ENCODE results near the gene PIGK.

Gene PIGK

DNA sequence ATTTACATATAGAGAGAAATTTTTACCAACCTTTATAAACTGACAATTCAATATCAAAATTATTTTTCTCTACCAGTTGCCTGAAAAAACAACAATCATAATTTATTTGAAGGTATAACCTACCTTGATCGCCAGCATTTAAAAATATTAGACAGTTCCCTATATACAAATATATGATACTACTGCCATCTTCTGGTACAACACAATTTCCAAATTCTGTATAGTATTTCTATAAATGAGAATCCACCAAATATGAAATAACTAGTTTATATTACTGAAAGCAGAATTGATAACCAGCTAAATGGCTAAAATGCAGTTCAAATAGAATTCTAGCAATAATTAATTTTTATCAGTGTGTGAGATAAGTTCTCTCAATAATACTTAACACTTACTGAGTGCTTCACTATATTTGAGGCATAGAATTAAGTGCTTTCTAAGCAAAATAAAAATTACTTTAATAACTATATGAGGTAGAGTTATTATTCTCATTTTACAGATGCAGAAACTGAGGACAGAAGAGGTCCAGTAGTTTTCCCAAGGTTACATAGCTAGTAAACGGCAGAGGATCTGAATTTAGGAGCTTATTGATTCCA lies 75.6 kb downstream of the PIGK start:
- no peaks in the 10 kb centered on the region for H3K4me1 ChIP-seq (ENCODE audit: control insufficient read depth, insufficient read depth, low read length)
- CTCF ChIA-PET, result interaction anchor here (0.5 to 1.1 kb wide), 6 partner anchors 9 to 987 kb away, joined by 3 to 4 read pairs (median 3); no protein-coding TSS in a partner anchor
- TF ChIP-seq ZNF654 (tag by site-specific recombination; IDR thresholded peaks at IDR 0.05; ENCODE audit: low read depth) (peak; percentile 39), ZNF184 (tag by site-specific recombination; IDR thresholded peaks at IDR 0.05) (no peak)
- TF ChIP-seq, protein P1, sequence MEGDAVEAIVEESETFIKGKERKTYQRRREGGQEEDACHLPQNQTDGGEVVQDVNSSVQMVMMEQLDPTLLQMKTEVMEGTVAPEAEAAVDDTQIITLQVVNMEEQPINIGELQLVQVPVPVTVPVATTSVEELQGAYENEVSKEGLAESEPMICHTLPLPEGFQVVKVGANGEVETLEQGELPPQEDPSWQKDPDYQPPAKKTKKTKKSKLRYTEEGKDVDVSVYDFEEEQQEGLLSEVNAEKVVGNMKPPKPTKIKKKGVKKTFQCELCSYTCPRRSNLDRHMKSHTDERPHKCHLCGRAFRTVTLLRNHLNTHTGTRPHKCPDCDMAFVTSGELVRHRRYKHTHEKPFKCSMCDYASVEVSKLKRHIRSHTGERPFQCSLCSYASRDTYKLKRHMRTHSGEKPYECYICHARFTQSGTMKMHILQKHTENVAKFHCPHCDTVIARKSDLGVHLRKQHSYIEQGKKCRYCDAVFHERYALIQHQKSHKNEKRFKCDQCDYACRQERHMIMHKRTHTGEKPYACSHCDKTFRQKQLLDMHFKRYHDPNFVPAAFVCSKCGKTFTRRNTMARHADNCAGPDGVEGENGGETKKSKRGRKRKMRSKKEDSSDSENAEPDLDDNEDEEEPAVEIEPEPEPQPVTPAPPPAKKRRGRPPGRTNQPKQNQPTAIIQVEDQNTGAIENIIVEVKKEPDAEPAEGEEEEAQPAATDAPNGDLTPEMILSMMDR (tag by site-specific recombination; IDR thresholded peaks at IDR 0.05), result 0 out of 2 replicates have a peak, but pooled peaks have one; percentile 22
- TF ChIP-seq, protein P2, sequence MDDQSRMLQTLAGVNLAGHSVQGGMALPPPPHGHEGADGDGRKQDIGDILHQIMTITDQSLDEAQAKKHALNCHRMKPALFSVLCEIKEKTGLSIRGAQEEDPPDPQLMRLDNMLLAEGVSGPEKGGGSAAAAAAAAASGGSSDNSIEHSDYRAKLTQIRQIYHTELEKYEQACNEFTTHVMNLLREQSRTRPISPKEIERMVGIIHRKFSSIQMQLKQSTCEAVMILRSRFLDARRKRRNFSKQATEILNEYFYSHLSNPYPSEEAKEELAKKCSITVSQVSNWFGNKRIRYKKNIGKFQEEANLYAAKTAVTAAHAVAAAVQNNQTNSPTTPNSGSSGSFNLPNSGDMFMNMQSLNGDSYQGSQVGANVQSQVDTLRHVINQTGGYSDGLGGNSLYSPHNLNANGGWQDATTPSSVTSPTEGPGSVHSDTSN (CRISPR knock-in tag; IDR thresholded peaks at IDR 0.05), result no peak
- no peaks in the 10 kb centered on the region for H3K36me3 ChIP-seq (ENCODE audit: control insufficient read depth in 2 of 2, insufficient read depth in 1 of 2, low read length in 2 of 2)
- POLR2A ChIA-PET, result no interaction called here
- H3K4me3 ChIP-seq (ENCODE audit: low read depth, low read length), result no peak overlapping the region
- no peaks in the 10 kb centered on the region for H3K9me3 ChIP-seq (ENCODE audit: control insufficient read depth, insufficient read depth, low read depth, low read length)
- no peak overlapping the region for H3K27ac ChIP-seq (ENCODE audit: extremely low read depth, low read depth, low read length)

DNA sequence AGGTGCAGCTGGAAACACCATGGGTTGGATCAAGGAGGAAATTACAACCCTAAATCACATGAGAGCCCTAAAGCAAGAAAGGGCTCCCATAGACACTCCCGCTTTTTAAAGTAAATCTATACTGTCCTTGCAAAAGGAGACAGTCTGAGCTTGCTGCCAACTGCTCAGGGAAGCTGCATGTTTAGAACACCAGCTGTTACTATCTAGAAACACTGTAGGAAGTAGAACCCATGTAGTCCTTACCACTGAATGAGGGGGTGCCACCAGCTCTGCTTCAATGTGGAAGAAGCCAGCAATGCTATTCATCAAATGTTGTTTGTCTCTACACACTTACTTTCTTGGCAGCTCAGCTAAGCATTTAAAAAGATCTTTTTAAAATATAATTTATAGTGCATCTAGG lies 79.8 kb downstream of the PIGK start:
- no peaks in the 10 kb centered on the region for H3K4me1 ChIP-seq (ENCODE audit: control insufficient read depth, insufficient read depth, low read length)
- no peaks in the 10 kb centered on the region for H3K36me3 ChIP-seq (ENCODE audit: control insufficient read depth in 2 of 2, insufficient read depth in 1 of 2, low read length in 2 of 2)
- no peaks in the 10 kb centered on the region for H3K9me3 ChIP-seq (ENCODE audit: control insufficient read depth, insufficient read depth, low read depth, low read length)
- POLR2A ChIA-PET, result no interaction called here
- no peak overlapping the region for H3K4me3 ChIP-seq (ENCODE audit: low read depth, low read length)
- CTCF ChIA-PET, result interaction anchor here (0.5 to 1.1 kb wide), 3 partner anchors 126 to 1226 kb away, joined by 3 to 4 read pairs (median 3); no protein-coding TSS in a partner anchor
- no peak overlapping the region for H3K27ac ChIP-seq (ENCODE audit: extremely low read depth, low read depth, low read length)
- TF ChIP-seq ZNF202 (tag by site-specific recombination; IDR thresholded peaks at IDR 0.05; ENCODE audit: borderline replicate concordance) (no peak), ZNF560 (tag by site-specific recombination; IDR thresholded peaks at IDR 0.05; ENCODE audit: borderline replicate concordance) (no peak), ZNF76 (tag by site-specific recombination; IDR thresholded peaks at IDR 0.05; ENCODE audit: borderline replicate concordance, low read depth) (no peak), REPIN1 (tag by site-specific recombination; IDR thresholded peaks at IDR 0.05; ENCODE audit: low read depth) (no peak), SP2 (tag by site-specific recombination; IDR thresholded peaks at IDR 0.05) (no peak), ZNF354C (tag by site-specific recombination; IDR thresholded peaks at IDR 0.05; ENCODE audit: borderline replicate concordance, low read depth) (no peak), ZNF510 (tag by site-specific recombination; IDR thresholded peaks at IDR 0.05; ENCODE audit: insufficient replicate concordance) (no peak), ZSCAN16 (tag by site-specific recombination; IDR thresholded peaks at IDR 0.05) (no peak), ZNF473 (tag by site-specific recombination; IDR thresholded peaks at IDR 0.05) (no peak), SALL2 (tag by site-specific recombination; IDR thresholded peaks at IDR 0.05; ENCODE audit: borderline replicate concordance) (no peak), ZNF624 (tag by site-specific recombination; IDR thresholded peaks at IDR 0.05) (no peak)
- TF ChIP-seq, protein P3, sequence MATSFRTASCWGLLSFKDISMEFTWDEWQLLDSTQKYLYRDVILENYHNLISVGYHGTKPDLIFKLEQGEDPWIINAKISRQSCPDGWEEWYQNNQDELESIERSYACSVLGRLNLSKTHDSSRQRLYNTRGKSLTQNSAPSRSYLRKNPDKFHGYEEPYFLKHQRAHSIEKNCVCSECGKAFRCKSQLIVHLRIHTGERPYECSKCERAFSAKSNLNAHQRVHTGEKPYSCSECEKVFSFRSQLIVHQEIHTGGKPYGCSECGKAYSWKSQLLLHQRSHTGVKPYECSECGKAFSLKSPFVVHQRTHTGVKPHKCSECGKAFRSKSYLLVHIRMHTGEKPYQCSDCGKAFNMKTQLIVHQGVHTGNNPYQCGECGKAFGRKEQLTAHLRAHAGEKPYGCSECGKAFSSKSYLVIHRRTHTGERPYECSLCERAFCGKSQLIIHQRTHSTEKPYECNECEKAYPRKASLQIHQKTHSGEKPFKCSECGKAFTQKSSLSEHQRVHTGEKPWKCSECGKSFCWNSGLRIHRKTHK (tag by site-specific recombination; IDR thresholded peaks at IDR 0.05), result no peak
- TF ChIP-seq, protein P4, sequence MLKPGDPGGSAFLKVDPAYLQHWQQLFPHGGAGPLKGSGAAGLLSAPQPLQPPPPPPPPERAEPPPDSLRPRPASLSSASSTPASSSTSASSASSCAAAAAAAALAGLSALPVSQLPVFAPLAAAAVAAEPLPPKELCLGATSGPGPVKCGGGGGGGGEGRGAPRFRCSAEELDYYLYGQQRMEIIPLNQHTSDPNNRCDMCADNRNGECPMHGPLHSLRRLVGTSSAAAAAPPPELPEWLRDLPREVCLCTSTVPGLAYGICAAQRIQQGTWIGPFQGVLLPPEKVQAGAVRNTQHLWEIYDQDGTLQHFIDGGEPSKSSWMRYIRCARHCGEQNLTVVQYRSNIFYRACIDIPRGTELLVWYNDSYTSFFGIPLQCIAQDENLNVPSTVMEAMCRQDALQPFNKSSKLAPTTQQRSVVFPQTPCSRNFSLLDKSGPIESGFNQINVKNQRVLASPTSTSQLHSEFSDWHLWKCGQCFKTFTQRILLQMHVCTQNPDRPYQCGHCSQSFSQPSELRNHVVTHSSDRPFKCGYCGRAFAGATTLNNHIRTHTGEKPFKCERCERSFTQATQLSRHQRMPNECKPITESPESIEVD (tag by site-specific recombination; IDR thresholded peaks at IDR 0.05), result no peak
- TF ChIP-seq, protein P5, sequence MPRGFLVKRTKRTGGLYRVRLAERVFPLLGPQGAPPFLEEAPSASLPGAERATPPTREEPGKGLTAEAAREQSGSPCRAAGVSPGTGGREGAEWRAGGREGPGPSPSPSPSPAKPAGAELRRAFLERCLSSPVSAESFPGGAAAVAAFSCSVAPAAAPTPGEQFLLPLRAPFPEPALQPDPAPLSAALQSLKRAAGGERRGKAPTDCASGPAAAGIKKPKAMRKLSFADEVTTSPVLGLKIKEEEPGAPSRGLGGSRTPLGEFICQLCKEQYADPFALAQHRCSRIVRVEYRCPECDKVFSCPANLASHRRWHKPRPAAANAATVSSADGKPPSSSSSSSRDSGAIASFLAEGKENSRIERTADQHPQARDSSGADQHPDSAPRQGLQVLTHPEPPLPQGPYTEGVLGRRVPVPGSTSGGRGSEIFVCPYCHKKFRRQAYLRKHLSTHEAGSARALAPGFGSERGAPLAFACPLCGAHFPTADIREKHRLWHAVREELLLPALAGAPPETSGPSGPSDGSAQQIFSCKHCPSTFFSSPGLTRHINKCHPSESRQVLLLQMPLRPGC (tag by site-specific recombination; IDR thresholded peaks at IDR 0.05), result no peak
- TF ChIP-seq, protein P6, sequence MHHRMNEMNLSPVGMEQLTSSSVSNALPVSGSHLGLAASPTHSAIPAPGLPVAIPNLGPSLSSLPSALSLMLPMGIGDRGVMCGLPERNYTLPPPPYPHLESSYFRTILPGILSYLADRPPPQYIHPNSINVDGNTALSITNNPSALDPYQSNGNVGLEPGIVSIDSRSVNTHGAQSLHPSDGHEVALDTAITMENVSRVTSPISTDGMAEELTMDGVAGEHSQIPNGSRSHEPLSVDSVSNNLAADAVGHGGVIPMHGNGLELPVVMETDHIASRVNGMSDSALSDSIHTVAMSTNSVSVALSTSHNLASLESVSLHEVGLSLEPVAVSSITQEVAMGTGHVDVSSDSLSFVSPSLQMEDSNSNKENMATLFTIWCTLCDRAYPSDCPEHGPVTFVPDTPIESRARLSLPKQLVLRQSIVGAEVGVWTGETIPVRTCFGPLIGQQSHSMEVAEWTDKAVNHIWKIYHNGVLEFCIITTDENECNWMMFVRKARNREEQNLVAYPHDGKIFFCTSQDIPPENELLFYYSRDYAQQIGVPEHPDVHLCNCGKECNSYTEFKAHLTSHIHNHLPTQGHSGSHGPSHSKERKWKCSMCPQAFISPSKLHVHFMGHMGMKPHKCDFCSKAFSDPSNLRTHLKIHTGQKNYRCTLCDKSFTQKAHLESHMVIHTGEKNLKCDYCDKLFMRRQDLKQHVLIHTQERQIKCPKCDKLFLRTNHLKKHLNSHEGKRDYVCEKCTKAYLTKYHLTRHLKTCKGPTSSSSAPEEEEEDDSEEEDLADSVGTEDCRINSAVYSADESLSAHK (tag by site-specific recombination; IDR thresholded peaks at IDR 0.05), result no peak
